RKO (cell line): ENCODE results near the gene HIKESHI.

Source experiments
- DNase-seq: peaks from one replicate; pipeline ENCODE4 v3.0.0-alpha.2; 2016; ENCODE audit warnings: low spot score

Gene HIKESHI

GRCh38 chr11:86374586-86374985, 72.5 kb downstream of the HIKESHI start, which contains the start of gene CCDC81:
TSS of gene CCDC81 (plus strand) at chr11:86374887. CDS start at chr11:86375164, 277 bp downstream.
- DNase-seq = no peak

GRCh38 chr11:86377972-86378371, 75.9 kb downstream of the HIKESHI start:
- no peak for DNase-seq

GRCh38 chr11:86380295-86381059, 78.4 kb downstream of the HIKESHI start:
- no peak for DNase-seq

GRCh38 chr11:86383041-86383955, 81.3 kb downstream of the HIKESHI start:
- no peak for DNase-seq

GRCh38 chr11:86386283-86386682, 84.2 kb downstream of the HIKESHI start:
- no peak for DNase-seq

- no peak for DNase-seq
These were observed 84.7 kb downstream of the HIKESHI start for GRCh38 chr11:86386746-86387145.

- DNase-seq = no peak
These were observed 86.2 kb downstream of the HIKESHI start for GRCh38 chr11:86388198-86388597.

GRCh38 chr11:86390487-86390886, 88.4 kb downstream of the HIKESHI start:
- no peak for DNase-seq

- DNase-seq = no peak
These were observed 93.1 kb downstream of the HIKESHI start for GRCh38 chr11:86395061-86395551.
